DMS79 treated with DMSO at 0.1 percent for 48 hours (cell line): ENCODE data around the gene GMIP.
"Not testable (repeated sequence)": the region's sequence is repeated elsewhere in the genome, so short reads cannot be mapped to it uniquely, and the experiment has no call there.

Experiments used
- DNase-seq: peaks from one replicate; lab custom pipeline; 2025; lab: John Stamatoyannopoulos, UW

The GMIP gene

DNA sequence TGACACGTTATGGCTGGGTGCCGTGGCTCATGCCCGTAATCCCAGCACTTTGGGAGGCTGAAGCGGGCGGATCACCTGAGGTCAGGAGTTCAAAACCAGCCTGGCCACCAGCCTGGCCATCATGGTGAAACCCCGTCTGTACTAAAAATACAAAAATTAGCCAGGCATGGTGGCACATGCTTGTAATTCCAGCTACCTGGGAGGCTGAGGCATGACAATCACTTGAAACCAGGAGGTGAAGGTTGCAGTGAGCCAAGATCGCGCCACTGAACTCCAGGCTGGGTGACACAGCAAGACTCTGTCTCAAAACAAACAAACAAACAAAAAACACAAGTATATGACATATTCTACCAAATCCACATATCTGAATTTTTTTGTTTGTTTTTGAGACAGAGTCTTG lies 36.8 kb downstream of the GMIP start:
- not testable (repeated sequence) for DNase-seq

DNA sequence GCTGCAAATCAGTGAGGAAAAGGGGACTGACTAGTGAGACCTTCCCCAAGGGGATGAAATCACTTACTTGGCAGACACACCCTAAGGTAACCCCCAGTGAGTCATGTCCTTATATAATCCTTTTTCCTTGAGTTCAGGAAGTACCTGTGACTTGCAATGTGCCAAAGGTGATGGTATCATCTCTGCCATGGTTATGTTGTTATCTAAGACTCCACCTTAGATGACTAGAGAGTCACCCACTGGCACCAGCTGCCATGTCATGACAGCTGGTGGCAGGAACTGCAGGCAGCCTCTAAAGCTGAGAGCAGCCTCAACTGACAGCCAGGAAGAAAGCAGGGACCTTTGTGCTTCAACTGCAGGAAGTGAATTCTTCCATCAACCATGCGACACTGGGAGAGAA lies 37.4 kb downstream of the GMIP start:
- DNase-seq, result no peak

DNA sequence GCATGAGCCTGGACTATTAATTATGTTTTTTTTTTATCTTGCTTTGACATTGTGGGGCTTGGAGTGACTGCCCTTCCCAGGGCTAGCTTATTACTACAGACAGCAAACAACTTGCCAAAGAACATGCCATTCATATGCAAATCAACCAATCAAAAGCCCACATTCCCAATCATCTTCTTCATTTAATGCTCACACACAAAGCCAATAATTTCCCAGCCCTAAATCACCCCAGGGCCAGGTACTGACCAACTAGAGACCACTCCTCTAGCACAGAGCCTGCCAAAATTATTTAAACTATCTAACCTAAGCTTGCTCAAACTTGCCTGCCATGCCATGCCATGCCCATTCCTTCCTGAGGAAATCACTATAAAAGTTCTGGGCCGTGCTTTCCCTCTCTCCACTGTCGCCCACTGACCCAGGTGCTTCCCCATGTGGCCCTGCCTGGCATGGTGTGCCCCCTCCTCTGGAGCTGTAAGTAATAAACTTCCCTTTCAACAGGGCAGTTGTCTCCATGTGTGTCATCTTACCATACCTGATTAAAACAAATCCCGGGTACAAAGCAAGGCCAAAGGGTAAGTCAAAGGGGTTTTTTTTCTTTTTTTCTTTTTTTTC lies 40.6 kb downstream of the GMIP start:
- no peak for DNase-seq

DNA sequence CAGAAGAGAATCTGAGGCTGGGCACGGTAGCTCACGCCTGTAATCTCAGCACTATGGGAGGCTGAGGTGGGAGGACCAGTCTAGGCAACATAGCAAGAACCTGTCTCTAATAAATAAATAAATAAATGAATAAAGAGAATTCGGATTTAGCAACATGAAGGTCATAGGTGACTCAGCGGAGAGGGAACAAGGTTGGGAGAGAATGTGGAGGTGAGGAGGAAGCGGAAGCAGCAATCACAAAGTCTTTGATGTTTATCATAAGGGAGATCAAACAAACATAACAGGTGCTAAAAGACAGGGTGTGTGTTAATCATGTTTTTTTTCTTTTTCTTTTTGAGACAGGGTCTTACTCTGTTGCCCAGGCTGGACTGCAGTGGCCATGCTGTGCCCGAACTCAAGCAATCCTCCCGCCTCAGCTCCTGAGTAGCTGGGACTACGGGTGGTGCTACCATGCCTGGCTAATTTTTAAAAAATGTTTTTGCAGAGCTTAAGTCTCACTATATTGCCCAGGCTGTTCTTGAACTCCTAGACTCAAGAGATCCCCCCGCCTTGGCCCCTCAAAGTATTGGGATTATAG lies 41.2 kb downstream of the GMIP start:
- no peak for DNase-seq

DNA sequence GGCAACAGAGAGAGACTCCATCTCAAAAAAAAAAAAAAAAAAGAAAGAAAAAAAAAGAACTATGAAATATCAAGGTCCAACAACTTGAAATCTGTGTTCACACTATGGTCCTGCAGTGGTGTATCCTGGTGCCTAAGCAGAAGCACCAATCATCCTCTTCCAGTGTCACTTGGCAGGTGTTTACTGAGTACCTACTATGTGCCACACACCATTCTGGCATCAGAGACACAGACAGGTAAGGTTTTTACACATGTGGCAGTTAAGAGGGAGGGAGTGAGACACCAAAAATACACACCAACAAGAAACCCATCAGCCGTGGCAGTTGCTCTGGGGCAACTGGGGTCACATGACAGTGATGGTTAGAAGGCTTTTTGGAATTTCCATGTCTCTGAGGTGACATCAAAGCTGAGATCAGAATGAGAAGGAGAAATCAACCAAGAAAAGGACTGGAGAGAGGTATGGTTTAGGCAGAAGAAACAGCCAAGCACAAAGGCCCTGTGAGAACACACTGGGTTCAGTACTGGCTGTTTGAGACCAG lies 42.6 kb downstream of the GMIP start:
- no peak for DNase-seq

DNA sequence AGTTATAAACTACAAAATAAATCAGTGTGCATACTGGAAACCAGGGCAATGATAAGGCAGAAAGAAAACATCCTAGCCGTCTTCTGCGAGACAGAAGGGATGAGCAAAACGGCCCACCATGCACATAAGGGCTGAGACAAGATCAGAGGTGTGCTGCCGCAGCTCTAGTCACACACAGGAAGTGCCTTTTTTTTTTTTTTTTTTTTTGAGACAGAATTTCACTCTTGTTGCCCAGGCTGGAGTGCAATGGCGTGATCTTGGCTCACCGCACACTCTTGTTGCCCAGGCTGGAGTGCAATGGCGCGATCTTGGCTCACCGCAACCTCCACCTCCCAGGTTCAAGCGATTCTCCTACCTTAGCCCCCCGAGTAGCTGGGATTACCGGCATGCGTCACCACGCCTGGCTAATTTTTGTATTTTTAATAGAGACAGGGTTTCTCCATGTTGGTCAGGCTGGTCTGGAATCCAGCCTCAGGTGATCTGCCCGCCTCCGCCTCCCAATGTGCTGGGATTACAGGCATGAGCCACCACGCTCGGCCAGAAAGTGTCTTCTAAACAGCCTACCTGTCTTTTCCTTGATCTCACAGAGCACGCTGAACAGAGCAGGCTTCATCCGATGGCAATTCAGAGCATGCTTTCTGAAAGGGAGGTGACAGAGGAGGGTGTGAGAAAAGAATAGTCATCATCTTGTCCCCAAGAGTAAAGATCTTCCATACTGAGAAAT lies 44.6 kb downstream of the GMIP start:
- not testable (repeated sequence) for DNase-seq

DNA sequence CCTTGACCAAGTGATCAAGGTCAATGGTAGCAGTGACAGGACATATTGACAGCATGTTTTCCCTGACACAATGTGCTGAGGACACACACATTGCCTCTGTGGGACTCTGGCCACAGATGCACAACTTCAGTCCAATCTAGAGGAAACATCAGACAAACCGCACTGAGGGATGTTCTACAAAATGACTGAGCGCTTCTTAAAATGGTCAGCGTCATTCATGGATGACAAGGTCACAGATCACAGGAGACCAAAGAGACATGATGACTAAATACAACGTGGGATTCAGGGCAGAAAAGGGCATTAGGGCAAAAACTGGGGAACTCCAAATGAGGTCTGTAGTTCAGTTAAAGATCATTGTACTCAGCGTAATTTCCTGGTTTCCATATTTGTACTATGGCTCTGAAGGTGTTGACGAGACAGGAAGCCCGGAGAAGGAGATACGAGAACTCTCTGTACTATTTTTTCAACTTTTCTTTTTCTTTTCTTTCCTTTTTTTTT lies 45.6 kb downstream of the GMIP start:
- no peak for DNase-seq

DNA sequence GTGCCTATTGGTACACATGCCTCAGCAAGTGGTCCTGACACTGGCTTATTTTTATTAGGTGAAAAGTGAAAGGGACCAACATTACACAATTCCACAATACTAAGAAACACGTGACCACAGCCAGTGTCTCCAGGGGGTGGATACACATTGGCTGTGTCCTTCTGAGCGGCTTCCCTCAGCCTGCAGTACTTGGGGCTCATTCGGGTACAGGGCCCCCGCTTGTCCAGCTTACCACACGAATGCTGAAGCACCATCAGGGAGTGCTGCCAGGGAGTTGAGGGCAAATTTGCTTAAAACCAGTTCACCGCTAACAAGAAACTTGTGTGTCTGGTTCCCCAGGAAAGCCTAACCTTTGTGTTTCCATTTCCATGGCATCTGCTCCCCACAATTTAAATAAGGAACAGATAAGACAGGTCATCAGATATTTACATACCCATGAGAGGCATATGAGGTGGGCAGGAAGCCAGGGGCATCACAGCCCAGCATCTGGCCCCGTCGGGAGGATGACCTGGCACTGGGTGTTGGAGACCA lies 48.2 kb downstream of the GMIP start:
- no peak for DNase-seq

DNA sequence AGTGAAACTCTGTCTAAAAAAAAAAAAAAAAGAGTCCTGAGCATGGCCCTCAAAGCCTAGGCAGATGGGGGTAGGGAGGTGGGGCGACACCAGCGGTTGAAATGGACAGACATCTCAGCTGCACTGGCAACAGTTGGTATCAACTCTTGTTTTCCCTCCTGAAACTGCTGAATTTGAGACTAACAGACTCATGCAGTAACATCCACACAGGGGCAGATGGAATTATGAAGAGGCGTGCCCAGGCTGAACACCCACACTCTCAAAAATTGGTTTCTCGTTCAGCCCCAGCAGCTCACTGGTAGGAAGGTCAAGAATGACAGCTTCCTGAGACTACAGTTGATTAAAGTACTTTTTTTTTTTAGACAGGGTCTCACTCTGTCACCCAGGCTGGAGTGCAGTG lies 49.1 kb downstream of the GMIP start:
- DNase-seq, result no peak

DNA sequence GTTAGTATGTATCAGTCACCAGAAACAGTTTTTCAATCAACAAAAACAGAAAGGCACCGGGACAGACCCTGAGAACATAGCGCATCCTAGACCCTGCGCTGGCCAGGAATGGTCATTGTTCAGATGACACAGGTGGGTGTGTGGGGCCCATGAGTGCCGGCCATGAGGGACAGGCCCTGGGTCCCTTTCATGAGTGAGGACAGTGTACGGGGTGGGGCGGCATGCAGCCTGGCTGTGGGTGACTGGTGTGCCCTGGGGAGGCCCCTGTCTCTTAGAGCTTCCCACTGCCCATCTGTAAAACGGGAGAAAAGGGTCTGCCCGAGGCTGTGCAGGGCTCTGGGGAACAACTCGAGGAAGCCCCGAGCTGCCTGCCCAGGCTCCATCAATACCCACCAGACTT lies 50.8 kb downstream of the GMIP start:
- no peak for DNase-seq

DNA sequence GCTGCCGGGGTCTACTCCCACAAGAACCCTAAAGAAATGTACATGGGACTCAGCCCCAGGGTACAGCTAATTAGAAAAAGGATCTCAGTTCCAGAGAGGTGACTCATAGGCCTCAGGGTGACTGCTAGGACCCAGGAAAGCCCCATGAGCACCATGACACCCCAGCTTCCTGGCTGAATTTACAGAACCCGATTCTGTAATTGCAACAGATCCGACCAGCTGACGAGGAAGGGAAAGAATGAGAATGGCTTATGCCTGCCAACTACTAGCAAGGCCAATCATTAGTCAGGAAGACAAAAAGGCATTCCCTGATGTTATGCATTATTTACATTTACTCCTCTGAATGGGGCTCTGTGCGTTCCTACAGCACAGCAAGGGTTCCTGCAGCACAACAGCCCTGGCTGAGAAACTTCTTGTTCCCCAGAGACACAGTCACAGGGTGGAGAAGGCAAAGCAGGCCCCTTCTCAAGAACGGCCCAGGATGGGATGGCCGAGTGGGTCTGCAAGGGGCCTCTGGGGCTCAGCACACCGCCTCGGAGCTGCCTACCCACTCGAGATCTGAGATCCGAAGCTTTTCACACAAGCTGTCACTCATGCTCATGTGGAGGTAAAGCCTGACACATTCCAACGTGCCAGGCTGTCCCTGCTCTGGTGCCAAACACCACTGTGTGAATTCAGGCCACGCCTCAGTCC lies 52.2 kb downstream of the GMIP start:
- DNase-seq, result no peak

DNA sequence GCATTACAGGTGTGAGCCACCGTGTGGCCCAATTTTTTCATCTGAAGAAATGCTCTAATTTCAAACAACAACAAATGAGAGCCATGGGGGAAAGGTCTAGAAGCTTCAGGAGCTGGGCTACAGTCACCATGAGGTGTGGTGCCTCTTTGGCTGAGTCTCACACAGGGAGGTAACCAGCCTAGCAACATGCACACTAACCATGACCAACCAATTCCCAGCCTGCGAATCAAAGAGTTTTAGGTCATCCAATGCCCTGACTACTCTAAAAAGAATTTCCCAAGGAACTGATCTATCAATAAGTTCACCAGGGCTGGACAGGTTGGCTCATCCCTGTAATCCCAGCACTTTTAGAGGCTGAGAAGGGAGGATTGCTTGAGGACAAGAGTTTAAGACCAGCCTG lies 54.9 kb downstream of the GMIP start:
- DNase-seq, result no peak

DNA sequence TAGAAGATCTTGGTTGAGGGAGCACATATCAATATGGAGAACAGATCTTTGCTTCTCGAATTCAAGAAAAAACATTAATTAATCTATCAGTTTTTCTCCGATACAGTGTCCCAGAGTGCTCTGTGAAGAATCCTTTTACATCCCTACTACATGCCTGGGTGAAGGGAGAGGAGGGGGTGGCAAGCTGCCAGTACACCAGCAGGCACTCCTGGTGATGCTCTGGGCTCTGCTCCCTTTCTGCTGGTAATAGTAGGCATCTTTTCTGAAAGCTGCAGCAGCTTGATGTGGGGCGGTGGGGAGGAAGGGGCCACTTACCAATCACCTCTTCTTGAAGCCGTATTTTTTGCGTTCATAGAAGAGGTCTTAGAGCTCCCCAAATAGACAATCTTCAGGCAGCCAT lies 55.7 kb downstream of the GMIP start:
- DNase-seq, result no peak

DNA sequence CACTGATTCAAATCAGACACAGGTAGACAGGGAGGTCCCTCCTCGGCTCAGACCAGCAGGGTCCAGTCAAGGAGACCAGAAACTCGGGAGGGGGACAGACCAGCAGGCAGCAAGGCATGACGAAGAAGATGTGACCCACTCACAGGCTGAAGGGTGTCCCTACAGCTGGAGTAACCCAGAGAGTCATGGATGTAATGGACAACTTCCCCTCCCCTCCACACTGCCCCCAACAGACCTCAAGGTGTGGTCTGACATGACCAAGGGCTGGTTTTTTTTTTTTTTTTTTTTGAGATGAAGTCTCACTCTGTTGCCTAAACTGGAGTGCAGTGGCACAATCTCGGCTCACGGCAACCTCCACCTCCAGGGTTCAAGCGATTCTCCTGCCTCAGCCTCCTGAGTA lies 59.1 kb downstream of the GMIP start:
- DNase-seq, result no peak

DNA sequence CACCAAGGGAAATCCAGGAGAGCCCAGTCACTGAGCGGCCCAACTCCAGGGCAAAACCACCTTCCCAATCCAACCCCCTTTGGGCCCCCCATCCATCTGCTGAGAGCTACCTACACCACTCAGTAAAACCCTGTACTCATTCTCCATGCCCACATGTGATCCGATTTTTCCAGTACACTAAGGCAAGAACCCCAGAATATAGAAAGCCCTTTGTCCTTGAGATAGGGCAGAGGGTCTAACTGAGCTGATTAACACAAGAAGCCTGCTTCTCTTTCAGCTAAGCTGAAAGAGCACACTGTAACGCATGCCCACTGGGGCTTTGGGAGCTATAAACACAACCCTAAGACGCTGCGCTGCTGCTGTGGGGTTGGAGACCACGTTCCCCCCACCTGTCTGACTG lies 61.0 kb downstream of the GMIP start:
- DNase-seq, result no peak

DNA sequence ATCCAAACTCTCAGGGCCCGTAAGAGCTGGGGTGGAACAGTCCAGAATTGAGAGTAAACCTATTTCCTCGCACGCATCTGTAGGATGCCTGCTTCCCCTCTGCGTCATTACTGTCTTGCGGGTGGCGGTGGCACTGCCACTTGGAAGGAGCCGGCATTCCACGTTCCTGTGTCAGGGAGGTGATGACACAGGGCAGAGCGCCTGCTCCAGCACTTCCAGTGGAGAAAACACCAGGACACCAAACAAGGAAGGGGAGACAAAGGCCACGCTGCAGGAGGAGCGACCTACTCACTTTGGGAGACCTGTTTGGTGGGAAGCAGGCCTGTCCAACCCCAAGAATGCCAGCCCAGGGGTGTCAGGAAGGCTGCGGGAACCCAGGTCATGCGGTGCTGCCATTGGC lies 62.1 kb downstream of the GMIP start:
- DNase-seq, result no peak

DNA sequence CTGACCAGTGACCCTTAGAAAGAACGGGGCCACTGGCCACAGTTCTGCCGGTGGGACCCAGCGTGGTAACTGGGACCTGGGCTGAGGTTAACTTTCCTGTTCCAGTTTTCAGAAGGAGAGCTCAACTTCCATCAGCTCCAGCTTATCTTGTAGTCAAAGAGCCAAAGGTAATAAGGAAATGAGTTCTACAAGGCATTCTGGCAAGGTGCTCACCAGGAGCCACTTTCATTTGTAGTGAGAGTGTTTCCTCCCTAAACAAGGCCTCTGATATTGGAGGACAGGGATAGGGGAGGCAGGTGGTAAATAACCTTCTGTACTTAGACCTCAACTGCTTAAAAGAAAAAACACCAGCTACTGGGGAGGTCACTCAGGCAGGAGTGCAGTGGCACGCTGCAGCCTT lies 63.0 kb downstream of the GMIP start:
- no peak for DNase-seq

DNA sequence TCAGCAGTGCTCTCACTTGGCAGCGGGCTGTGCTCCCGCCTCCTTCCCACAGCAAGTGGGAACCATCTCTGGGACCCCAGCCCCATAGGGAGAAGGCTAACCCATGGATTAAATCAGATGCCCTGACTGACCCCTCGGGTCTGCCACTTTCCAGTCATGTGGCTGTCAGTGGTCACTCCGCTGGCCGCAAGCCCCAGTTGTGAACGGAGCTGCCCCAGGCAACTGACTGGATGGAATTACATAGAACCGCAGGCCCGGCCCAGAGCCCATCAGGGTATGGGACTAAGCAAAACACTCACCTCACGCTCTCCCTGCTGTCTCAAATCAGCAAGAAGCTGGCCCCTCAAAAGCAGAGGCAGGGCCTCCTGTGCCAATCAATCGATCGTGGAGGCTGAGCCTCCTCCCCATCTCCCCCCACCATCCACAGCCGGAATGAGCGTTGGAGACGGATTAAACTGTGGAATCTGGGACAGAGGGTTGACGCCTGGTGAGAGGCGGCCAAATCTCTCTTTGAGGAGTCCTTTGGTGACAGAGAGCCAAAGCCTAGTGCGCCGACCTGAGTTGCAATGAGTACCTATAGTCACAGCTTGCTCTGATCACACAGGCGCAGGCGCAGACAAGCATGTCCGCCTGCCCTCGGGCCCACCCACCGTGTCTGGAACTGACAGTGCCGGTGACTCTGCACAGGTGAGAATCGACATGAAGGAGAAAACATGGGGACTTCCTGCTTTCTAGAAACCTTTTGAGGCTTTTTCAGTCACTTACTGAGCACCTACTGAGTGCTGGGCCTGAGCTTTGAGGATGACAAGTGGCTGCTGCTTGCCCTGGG lies 63.7 kb downstream of the GMIP start:
- no peak for DNase-seq
